SU-DHL-6 (cell line): Measurements from ENCODE around the gene COL27A1.

Experiments used
- H2AFZ ChIP-seq: fragments of 200-600 bp; sonication (generic); 2 replicates; pipeline ENCODE4 v1.6.1; 2014; ENCODE audit warnings: low read depth, mild to moderate bottlenecking, moderate library complexity, mixed read lengths, antibody characterized with exemption, low read length; ENCODE audit not compliant: severe bottlenecking
- H3F3A ChIP-seq: fragments of 200-600 bp; shearing (Covaris generic); 2 replicates; pipeline ENCODE4 v1.6.0; 2016; ENCODE audit warnings: antibody characterized with exemption, mild to moderate bottlenecking; ENCODE audit not compliant: insufficient read depth
- H3K27ac ChIP-seq: fragments of 200-600 bp; sonication (generic); 2 replicates; pipeline ENCODE4 v1.5.1; 2016; ENCODE audit warnings: low read depth, mild to moderate bottlenecking, low read length, moderate library complexity, mixed read lengths
- H3K27me3 ChIP-seq: fragments of 200-600 bp; sonication (generic), shearing (Covaris generic); 2 replicates; pipeline ENCODE4 v1.6.0; 2014; ENCODE audit warnings: mild to moderate bottlenecking, low read length
- H3K36me3 ChIP-seq: fragments of 200-600 bp; sonication (generic); 2 replicates; pipeline ENCODE4 v1.6.1; 2014; ENCODE audit warnings: mild to moderate bottlenecking, low read length, mixed read lengths
- H3K4me2 ChIP-seq: fragments of 300-600, 200-600 bp; shearing (Covaris generic), sonication (generic); 2 replicates; pipeline ENCODE4 v1.6.0; 2014; ENCODE audit warnings: low read length, low read depth, mild to moderate bottlenecking; ENCODE audit not compliant: poor library complexity, severe bottlenecking
- H3K4me3 ChIP-seq: fragments of 200-600 bp; sonication (generic); 2 replicates; pipeline ENCODE4 v1.5.1; 2014; ENCODE audit warnings: antibody characterized with exemption, low read length, mild to moderate bottlenecking, mixed read lengths; ENCODE audit not compliant: insufficient read depth, poor library complexity, severe bottlenecking
- H3K79me2 ChIP-seq: fragments of 200-600 bp; sonication (generic); 2 replicates; pipeline ENCODE4 v1.6.1; 2014; ENCODE audit warnings: mild to moderate bottlenecking, low read length, moderate library complexity; ENCODE audit not compliant: insufficient read depth
- H3K9ac ChIP-seq: fragments of 200-600 bp; sonication (generic); 2 replicates; pipeline ENCODE4 v1.7.0; 2014; ENCODE audit warnings: mild to moderate bottlenecking, low read length
- H3K9me2 ChIP-seq: fragments of 200-600 bp; sonication (generic); replicated peaks from 2 replicates; pipeline ENCODE4 v1.6.1; 2014; ENCODE audit warnings: low read length; ENCODE audit not compliant: insufficient read depth
- H3K9me3 ChIP-seq: fragments of 200-600 bp; sonication (generic); 2 replicates; pipeline ENCODE4 v1.6.1; 2014; ENCODE audit warnings: low read length, mixed read lengths; ENCODE audit not compliant: insufficient read depth
- H4K20me1 ChIP-seq: fragments of 200-600 bp; sonication (generic); 2 replicates; pipeline ENCODE4 v1.6.1; 2014; ENCODE audit warnings: low read depth, mild to moderate bottlenecking, antibody characterized with exemption, low read length, moderate library complexity, mixed read lengths
- CTCF ChIP-seq: fragments of 200-600 bp; sonication (generic); IDR thresholded peaks from one replicate; pipeline ENCODE4 v1.5.1; 2017; ENCODE audit warnings: antibody characterized with exemption, mild to moderate bottlenecking, low read length, moderate library complexity; ENCODE audit not compliant: insufficient read depth, poor library complexity, severe bottlenecking
- EZH2phosphoT487 ChIP-seq: fragments of 200-600 bp; sonication (generic), shearing (Covaris generic); conservative IDR thresholded peaks from 2 replicates; pipeline ENCODE4 v1.6.1; 2018; ENCODE audit warnings: mild to moderate bottlenecking, antibody characterized with exemption, low read length, moderate library complexity, mixed read lengths

The COL27A1 gene

GRCh38 chr9:114196979-114197622, 41.8 kb downstream of the COL27A1 start:
- Histone ChIP-seq H3K27ac (no peak overlapping the region), H4K20me1 (no peaks in the 10 kb centered on the region), H3F3A (no peaks in the 10 kb centered on the region), H3K4me3 (no peak overlapping the region), H3K9ac (no peak overlapping the region), H2AFZ (no peak overlapping the region), H3K4me2 (no peak overlapping the region), H3K79me2 (no peaks in the 10 kb centered on the region), H3K9me2 (no peaks in the 10 kb centered on the region), H3K9me3 (no peaks in the 10 kb centered on the region), H3K27me3 (no peaks in the 10 kb centered on the region), H3K36me3 (no peaks in the 10 kb centered on the region)
- TF ChIP-seq CTCF (no peak), EZH2phosphoT487 (no peak)

GRCh38 chr9:114198249-114199040, 43.1 kb downstream of the COL27A1 start:
- Histone ChIP-seq H3K36me3 (no peaks in the 10 kb centered on the region), H3K4me3 (no peak overlapping the region), H3K9ac (no peak overlapping the region), H3K27ac (no peak overlapping the region), H4K20me1 (no peaks in the 10 kb centered on the region), H3K4me2 (no peak overlapping the region), H3K79me2 (no peaks in the 10 kb centered on the region), H2AFZ (no peak overlapping the region), H3K27me3 (no peaks in the 10 kb centered on the region), H3K9me2 (no peaks in the 10 kb centered on the region), H3K9me3 (no peaks in the 10 kb centered on the region), H3F3A (no peaks in the 10 kb centered on the region)
- TF ChIP-seq EZH2phosphoT487 (no peak), CTCF (no peak)

DNA sequence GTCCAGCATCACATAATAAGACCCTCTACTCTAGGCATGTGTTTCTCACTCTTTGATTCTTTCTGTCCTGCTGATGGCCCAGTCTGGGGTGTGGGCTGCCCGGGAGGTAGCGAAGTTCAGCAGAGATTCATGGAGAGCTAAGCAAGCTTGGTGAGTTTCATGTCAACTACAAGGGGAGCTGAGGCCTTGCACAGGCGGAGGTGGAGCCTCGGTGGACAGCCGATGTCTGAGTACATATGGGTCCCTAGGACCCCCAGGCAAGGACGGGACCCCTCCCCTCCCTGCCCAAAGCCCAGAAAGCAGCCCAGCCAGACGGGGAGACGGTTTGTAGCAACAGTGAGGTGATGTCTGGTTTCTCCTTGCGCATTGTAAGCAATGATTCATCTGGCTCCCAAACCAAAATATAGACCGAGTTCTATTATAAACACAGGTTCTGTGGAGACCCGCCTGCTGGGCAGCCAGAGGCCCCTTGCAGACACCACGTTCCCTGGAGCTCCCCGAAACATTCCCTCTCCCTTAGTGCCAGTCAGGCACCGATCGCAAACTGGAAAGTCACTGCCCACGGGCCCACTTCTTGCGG, 45.5 kb downstream of the COL27A1 start:
- Histone ChIP-seq H3K9me2 (no peaks in the 10 kb centered on the region), H3K79me2 (no peaks in the 10 kb centered on the region), H3K4me2 (no peak overlapping the region), H3K4me3 (no peak overlapping the region), H3K27ac (no peak overlapping the region), H3K36me3 (no peaks in the 10 kb centered on the region), H2AFZ (no peak overlapping the region), H3K9ac (no peak overlapping the region), H3K9me3 (no peaks in the 10 kb centered on the region), H3K27me3 (no peaks in the 10 kb centered on the region), H4K20me1 (no peaks in the 10 kb centered on the region), H3F3A (no peaks in the 10 kb centered on the region)
- TF ChIP-seq CTCF (no peak), EZH2phosphoT487 (no peak)
